ENCODE data around the gene NOL4L. TPM values are rescaled to one million over a fixed set of nuclear protein-coding genes. Genes with fewer than 3 reads are reported as not detected.
"Not testable (repeated sequence)": the region's sequence is repeated elsewhere in the genome, so short reads cannot be mapped to it uniquely, and the experiment has no call there.

The NOL4L gene
- total RNA-seq, 1 experiment from 2014 or later = 31.7 TPM

GRCh38 chr20:32594204-32594603 lies 9.1 kb upstream of the NOL4L start:
- Histone ChIP-seq H4K91ac (ENCODE audit: insufficient read length, low read depth, low read length) (no peak overlapping the region), H4K8ac (replicated peaks; ENCODE audit: insufficient read length, low read depth, low read length) (no peak overlapping the region), H2BK12ac (ENCODE audit: insufficient read length, low read depth, low read length) (no peak overlapping the region), H2AK5ac (ENCODE audit: insufficient read length, low read length) (no peak overlapping the region), H2BK20ac (ENCODE audit: low read depth, low read length, poor library complexity, severe bottlenecking) (no peak overlapping the region), H2AFZ (ENCODE audit: low read length) (no peak overlapping the region), H3K18ac (ENCODE audit: insufficient read length, low read depth, low read length) (no peak overlapping the region), H3K4me1 (ENCODE audit: insufficient read depth, low read length) (no peaks in the 10 kb centered on the region), H2BK5ac (ENCODE audit: insufficient read length, low read length) (no peak overlapping the region), H2BK120ac (ENCODE audit: low read depth, low read length, poor library complexity, severe bottlenecking) (no peak overlapping the region), H3T11ph (ENCODE audit: low read length) (no peak overlapping the region), H3K4ac (ENCODE audit: low read depth, low read length) (no peak overlapping the region), H4K20me1 (ENCODE audit: control insufficient read depth, insufficient read depth, insufficient read length) (no peaks in the 10 kb centered on the region), H2BK15ac (ENCODE audit: low read depth, low read length) (no peak overlapping the region), H3K79me2 (ENCODE audit: insufficient read depth, low read length) (no peaks in the 10 kb centered on the region), H3K9ac (ENCODE audit: extremely low read depth, insufficient read length, low read length) (no peak overlapping the region), H3K23me2 (ENCODE audit: insufficient read length, low read depth, low read length, poor library complexity, severe bottlenecking) (no peaks in the 10 kb centered on the region), H3K4me2 (ENCODE audit: insufficient read depth, insufficient read length, low read length) (no peak overlapping the region), H3K14ac (ENCODE audit: insufficient read depth, low read length) (no peak overlapping the region), H4K5ac (ENCODE audit: insufficient read length, low read depth, low read length) (no peak overlapping the region), H3K27me3 (ENCODE audit: insufficient read depth, low read length) (no peaks in the 10 kb centered on the region), H3K23ac (ENCODE audit: insufficient read length, low read depth, low read length) (no peak overlapping the region), H3K9me3 (ENCODE audit: control insufficient read depth, low read depth, low read length) (no peaks in the 10 kb centered on the region), H3K27ac (ENCODE audit: insufficient read length, low read depth, low read length) (no peak overlapping the region), H3K79me1 (ENCODE audit: insufficient read depth, low read depth, low read length, poor library complexity, severe bottlenecking) (no peaks in the 10 kb centered on the region), H3K56ac (ENCODE audit: insufficient read length, low read depth, low read length) (no peak overlapping the region)
- DNase-seq = no peak
- Mint-ChIP-seq H3K4me3 (no peak overlapping the region), H3K4me1 (peaks cover 0 to 13% of the 10 kb centered on the region in 2 experiments; a peak in 2 of 4 replicates), H3K9me3 (no peaks in the 10 kb centered on the region; a peak in 2 of 5 replicates), H3K27ac (no peak overlapping the region; a peak in 1 of 7 replicates), H3K36me3 (ENCODE audit: insufficient read depth in 1 of 3, low read depth in 3 of 3) (no peaks in the 10 kb centered on the region), H3K27me3 (ENCODE audit: low read depth) (peaks cover 32% of the 10 kb centered on the region)
- no CpG with 5 or more reads among the region's 5 CpGs for WGBS (ENCODE audit: extremely low coverage, insufficient read length, low lambda C conversion rate)
- TF ChIP-seq CTCF (conservative IDR thresholded peaks at IDR 0.05) = no peak

- not testable (repeated sequence) for H3K27ac ChIP-seq (ENCODE audit: insufficient read length, low read depth, low read length); H3K18ac ChIP-seq (ENCODE audit: insufficient read length, low read depth, low read length); H4K91ac ChIP-seq (ENCODE audit: insufficient read length, low read depth, low read length); H3K9me3 Mint-ChIP-seq; H2BK5ac ChIP-seq (ENCODE audit: insufficient read length, low read length); H3K4me3 Mint-ChIP-seq; H2AK5ac ChIP-seq (ENCODE audit: insufficient read length, low read length); H3K4ac ChIP-seq (ENCODE audit: low read depth, low read length); H3K36me3 Mint-ChIP-seq (ENCODE audit: insufficient read depth in 1 of 3, low read depth in 3 of 3); H3K27me3 ChIP-seq (ENCODE audit: insufficient read depth, low read length); H2AFZ ChIP-seq (ENCODE audit: low read length); H4K20me1 ChIP-seq (ENCODE audit: control insufficient read depth, insufficient read depth, insufficient read length); H3K23ac ChIP-seq (ENCODE audit: insufficient read length, low read depth, low read length); H2BK120ac ChIP-seq (ENCODE audit: low read depth, low read length, poor library complexity, severe bottlenecking); H2BK20ac ChIP-seq (ENCODE audit: low read depth, low read length, poor library complexity, severe bottlenecking); H4K5ac ChIP-seq (ENCODE audit: insufficient read length, low read depth, low read length); H3K4me1 ChIP-seq (ENCODE audit: insufficient read depth, low read length); H3K9me3 ChIP-seq (ENCODE audit: control insufficient read depth, low read depth, low read length); H4K8ac ChIP-seq (replicated peaks; ENCODE audit: insufficient read length, low read depth, low read length); H3K9ac ChIP-seq (ENCODE audit: extremely low read depth, insufficient read length, low read length); DNase-seq; H3K56ac ChIP-seq (ENCODE audit: insufficient read length, low read depth, low read length); H3K4me1 Mint-ChIP-seq; H3K4me2 ChIP-seq (ENCODE audit: insufficient read depth, insufficient read length, low read length); H3K23me2 ChIP-seq (ENCODE audit: insufficient read length, low read depth, low read length, poor library complexity, severe bottlenecking); H3K79me1 ChIP-seq (ENCODE audit: insufficient read depth, low read depth, low read length, poor library complexity, severe bottlenecking); H2BK15ac ChIP-seq (ENCODE audit: low read depth, low read length); H2BK12ac ChIP-seq (ENCODE audit: insufficient read length, low read depth, low read length); H3T11ph ChIP-seq (ENCODE audit: low read length); H3K79me2 ChIP-seq (ENCODE audit: insufficient read depth, low read length); H3K27ac Mint-ChIP-seq; H3K14ac ChIP-seq (ENCODE audit: insufficient read depth, low read length)
- whole genome bisulfite sequencing (ENCODE audit: extremely low coverage, insufficient read length, low lambda C conversion rate) = no CpG with 5 or more reads among the region's 4 CpGs
- H3K27me3 Mint-ChIP-seq (ENCODE audit: low read depth) = peaks cover 42% of the 10 kb centered on the region
These were observed 7.5 kb upstream of the NOL4L start for GRCh38 chr20:32592616-32593015.
